Right cardiac atrium (tissue), 5 donors: Measurements from ENCODE around the gene RPL35. TPM values are rescaled to one million over a fixed set of nuclear protein-coding genes. Genes with fewer than 3 reads are reported as not detected.

ENCODE experiments used
- ATAC-seq, 2 donors: fragments of 200-7000 bp; cut with Tn5 transposase; one replicate each; pipeline versions ENCODE4 v1.8.0 to v1.9.1; 2020; ENCODE audit warnings: moderate library complexity in 2 of 2, mild to moderate bottlenecking in 1 of 2
- DNase-seq, 3 donors: peaks; one replicate each; pipeline ENCODE4 v3.0.0-alpha.2; 2020
- H3K27ac ChIP-seq: one replicate; pipeline ENCODE4 v1.5.1; 2013; ENCODE audit warnings: mild to moderate bottlenecking, low read length, control low read depth, moderate library complexity
- H3K27me3 ChIP-seq: one replicate; pipeline ENCODE4 v1.6.1; 2013; ENCODE audit not compliant: control insufficient read depth, insufficient read depth
- H3K4me1 ChIP-seq: one replicate; pipeline ENCODE4 v1.6.1; 2013; ENCODE audit warnings: low read length; ENCODE audit not compliant: control insufficient read depth, insufficient read depth
- H3K4me3 ChIP-seq: one replicate; pipeline ENCODE4 v1.5.1; 2013; ENCODE audit warnings: low read length, control low read depth
- H3K9me3 ChIP-seq: one replicate; pipeline ENCODE4 v1.6.1; 2013; ENCODE audit warnings: low read length; ENCODE audit not compliant: control insufficient read depth
- WGBS: extraction: QIAGEN DNeasy Blood & Tissue Kit; methylation state at CpG from one replicate; pipeline ENCODE4 v1.1.7; 2013; 5-methylcytosine and 5-hydroxymethylcytosine counted together
- intact Hi-C, 4 donors: fragments of 100-400 bp; cut with DNase I; formaldehyde crosslinking; loops; one replicate each; pipeline versions ENCODE4 v1.11.0 to v1.14.0; 2022 to 2023
- polyA plus RNA-seq: library from polyadenylated mRNA; stranded (reverse); fragments of 200-250 nt; gene quantifications from one replicate; pipeline ENCODE4 v1.2.3, GENCODE V29; 2013
- total RNA-seq, 4 donors: library from RNA; stranded (reverse); fragmentation: NEBNext Ultra II Directional; extraction: Animal tissue kit (Norgen Biotek cat#: 25700); gene quantifications; one replicate each; pipeline ENCODE4 v1.2.1, GENCODE V29; 2021
- donor health status: healthy with polysubstance abuse.
- donor health status: DM: no; HTN: yes; CAD: no.
- donor health status: DM: no; HTN: no; CAD: no.
- donor health status: DM: no; HTN: yes; CAD: no; lungs with severe emphysema.
- donor health status: DM: yes; HTN: yes; CAD: no.

The RPL35 gene
- total and polyA plus RNA-seq, 5 donors: 696 to 2,205 (median 795) TPM

DNA sequence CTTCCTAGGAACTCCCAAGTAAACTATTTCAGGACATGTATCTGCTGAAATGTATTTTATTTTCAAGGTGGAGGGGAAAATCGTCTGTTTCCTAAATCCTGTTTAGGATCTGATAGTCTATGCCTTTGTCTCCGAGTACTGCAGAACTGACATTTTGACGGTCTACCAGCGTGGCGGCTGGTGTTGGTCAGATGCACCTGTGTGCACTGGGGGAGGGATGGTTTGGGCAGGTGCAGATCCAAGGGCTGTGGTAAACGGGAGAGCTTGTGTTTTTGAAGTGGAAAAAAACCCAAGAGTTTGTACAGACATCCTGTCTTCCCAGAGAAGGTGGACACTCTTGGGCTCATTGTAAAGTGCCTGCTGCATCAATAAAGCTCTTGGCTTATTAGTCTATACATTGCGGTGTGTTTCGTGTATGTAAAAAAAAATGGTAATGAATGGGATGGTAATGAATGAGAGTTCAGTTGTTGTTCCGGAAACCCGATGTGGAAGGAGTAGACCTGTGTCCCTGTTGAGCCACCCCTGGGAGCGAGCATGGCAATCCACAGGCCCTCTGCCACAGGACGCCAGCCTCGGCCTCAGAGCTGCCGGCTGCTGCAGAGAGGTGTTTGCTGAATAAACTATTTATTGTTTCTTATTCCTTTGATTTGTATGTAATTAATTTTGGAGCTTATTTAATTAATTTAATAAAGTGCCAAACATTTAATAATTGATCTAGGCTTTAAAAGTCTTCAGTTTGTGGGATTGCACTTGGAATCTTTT, 15.4 kb upstream of the RPL35 start:
- Histone ChIP-seq H3K4me1 (no peaks in the 10 kb centered on the region), H3K27ac (no peak overlapping the region), H3K9me3 (no peaks in the 10 kb centered on the region), H3K4me3 (no peak overlapping the region), H3K27me3 (no peaks in the 10 kb centered on the region)
- DNase-seq: no peak
- 86% methylated on average over 14 of the region's 14 CpGs for WGBS
- no peak for ATAC-seq
- intact Hi-C loops: no loop called here

DNA sequence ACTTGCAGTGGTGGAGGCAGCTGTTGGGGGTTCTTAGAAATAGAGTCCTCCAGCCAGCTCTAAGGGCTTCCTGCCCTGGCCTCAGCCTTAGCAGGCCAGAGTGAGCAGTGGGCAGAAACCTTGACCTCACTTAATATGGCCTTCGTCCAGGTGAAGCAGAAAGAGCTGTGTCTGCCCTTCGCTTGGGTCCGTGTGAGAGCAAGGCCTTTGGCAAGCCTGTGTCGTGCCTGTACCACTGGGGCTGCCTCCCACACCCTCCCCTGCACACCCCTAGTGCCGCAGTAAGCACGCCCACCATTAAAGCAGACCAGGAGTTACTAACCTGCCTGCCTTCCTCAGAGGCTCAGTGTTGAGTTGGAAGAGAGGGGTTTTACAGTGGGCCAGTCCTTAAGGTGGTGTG, 13.7 kb upstream of the RPL35 start:
- no peak overlapping the region for H3K4me3 ChIP-seq
- intact Hi-C loops: no loop called here
- WGBS: 93% methylated on average over 6 of the region's 6 CpGs
- peaks cover 9% of the 10 kb centered on the region for H3K4me1 ChIP-seq
- no peaks in the 10 kb centered on the region for H3K27me3 ChIP-seq
- no peak for ATAC-seq
- DNase-seq: no peak
- no peaks in the 10 kb centered on the region for H3K9me3 ChIP-seq
- no peak overlapping the region for H3K27ac ChIP-seq

DNA sequence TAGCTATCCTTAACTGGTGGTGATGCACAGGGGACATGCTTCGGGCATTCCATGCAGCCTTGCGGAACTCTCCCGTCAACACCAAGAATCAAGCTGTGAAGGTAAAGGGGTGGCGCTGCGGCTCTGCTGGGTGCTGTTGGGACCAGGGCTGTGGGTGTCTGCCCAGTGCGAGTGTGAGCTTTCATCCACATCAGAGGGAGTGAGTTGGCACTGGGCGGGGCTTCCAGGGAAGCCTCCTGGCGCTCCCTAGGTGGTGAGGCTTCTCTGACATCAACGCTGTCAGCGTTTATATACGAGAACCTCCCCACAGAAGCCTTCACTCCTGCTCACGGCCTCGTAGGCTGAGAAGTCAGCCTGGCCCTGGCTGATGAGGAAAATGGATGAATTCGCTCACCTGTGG, 11.9 kb upstream of the RPL35 start:
- Histone ChIP-seq H3K4me1 (peaks cover 12% of the 10 kb centered on the region), H3K27me3 (no peaks in the 10 kb centered on the region), H3K4me3 (no peak overlapping the region), H3K27ac (no peak overlapping the region), H3K9me3 (no peaks in the 10 kb centered on the region)
- intact Hi-C loops: no loop called here
- peak in 1 of 3 donors; percentile 39 for DNase-seq
- no peak for ATAC-seq
- WGBS: 77% methylated on average over 14 of the region's 14 CpGs

DNA sequence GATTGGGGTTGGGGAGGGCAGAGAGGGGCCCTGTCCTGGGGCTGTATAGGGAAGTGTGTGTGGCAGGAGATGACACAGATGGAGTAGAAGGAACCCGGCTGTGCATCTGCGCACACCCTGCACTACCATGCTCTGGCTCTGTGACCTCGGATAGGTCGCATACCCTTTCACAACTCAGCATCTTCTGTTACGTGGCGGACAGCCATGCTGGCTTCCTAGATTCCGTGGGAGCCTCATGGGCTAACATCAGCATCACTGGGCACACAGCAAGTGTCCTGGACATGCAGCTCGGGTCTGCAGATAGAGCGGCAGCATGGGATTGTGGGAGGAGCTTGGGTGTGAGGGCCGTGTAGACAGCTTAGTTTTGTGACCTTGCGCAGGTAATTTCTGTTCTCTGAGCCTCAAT, 9.4 kb upstream of the RPL35 start:
- DNase-seq (no peak), ATAC-seq (no peak)
- no peaks in the 10 kb centered on the region for H3K27me3 ChIP-seq
- intact Hi-C loops: no loop called here
- peaks cover 12% of the 10 kb centered on the region for H3K4me1 ChIP-seq
- peak overlapping the region; percentile 21 for H3K27ac ChIP-seq
- no peak overlapping the region for H3K4me3 ChIP-seq
- WGBS: 69% methylated on average over 11 of the region's 11 CpGs
- no peaks in the 10 kb centered on the region for H3K9me3 ChIP-seq

DNA sequence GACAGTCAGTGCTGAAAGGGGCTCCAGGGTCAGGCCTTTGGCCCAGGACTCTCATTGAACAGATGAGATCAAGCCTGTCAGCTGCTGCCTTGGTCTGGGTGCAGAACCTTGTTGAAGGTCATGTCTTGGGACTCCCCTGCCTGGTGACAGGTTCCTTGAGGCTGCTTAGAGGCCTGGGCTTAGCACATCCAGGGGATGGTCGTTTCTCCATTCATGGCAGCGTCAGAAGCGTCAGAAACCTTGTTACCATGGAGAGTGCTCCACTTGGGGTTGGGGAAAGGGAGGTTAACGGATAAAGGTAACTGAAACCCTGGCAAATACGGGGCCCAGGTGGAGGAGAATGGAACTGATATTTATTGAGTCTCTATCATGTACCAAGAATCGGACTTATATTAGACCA, 9.0 kb upstream of the RPL35 start:
- DNase-seq (no peak), ATAC-seq (no peak)
- H3K27me3 ChIP-seq: no peaks in the 10 kb centered on the region
- WGBS: 56% methylated on average over 6 of the region's 6 CpGs
- no peak overlapping the region for H3K4me3 ChIP-seq
- intact Hi-C loops: no loop called here
- H3K9me3 ChIP-seq: no peaks in the 10 kb centered on the region
- peak overlapping the region; percentile 50 for H3K27ac ChIP-seq
- peaks cover 12% of the 10 kb centered on the region for H3K4me1 ChIP-seq

DNA sequence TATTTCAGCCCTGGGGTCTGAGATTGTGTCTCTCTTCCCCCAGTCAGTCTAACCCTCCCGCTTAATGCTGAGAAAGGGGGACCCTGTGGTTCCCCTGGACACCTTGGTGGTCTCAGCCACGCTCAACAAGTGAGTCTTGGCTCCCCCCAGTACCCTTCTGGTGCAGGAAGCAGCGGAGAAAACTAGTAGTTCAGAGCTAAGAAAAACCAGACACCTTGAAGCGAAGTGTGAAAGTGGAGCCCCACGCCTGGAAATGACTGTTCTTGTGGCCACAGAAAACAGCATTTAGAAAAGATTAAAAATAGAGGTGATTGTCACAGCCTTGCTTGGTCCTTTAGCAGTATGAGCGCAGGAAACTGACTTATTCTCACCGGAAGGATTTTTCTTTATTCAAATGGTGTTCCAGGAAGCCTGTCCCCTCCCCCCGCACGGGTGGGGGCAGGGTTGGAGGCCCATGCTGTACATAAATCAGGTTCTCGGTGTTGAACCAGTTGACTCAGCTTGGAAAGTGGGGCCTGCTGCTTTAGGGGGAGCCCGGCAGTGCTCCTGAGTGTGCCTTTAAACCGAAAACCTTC, 8.3 kb upstream of the RPL35 start:
- peak in 1 of 2 donors; percentile 5 for ATAC-seq

DNA sequence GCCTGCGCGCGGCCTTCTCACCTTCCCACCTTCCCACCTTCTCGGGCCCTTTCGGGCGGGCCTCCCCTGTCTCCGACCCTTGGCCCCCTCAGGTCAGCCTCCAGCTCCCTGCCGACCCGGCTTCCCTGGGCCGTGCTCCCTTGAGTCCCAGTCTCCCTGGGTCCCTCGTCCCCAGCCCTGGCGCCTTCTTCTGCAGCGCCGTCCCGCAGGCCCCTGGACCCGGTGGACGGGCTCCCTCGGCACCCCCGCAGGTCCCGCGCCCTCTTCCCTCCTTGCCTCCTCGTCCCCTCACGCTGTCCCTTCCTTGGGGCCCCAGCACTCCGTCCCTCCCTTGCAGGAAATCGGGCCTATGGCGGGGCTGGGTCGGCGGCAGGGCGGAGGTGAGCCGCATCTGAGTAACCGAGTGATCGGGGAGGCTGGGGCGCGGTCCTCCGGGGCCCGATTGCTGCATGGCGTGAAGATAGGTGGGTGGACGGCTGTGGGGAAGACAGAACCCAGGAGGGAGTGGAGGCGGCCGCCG, 7.8 kb upstream of the RPL35 start:
- Histone ChIP-seq H3K4me3 (peak overlapping the region; percentile 74), H3K27me3 (no peaks in the 10 kb centered on the region), H3K27ac (peak overlapping the region; percentile 77), H3K9me3 (no peaks in the 10 kb centered on the region), H3K4me1 (peaks cover 12% of the 10 kb centered on the region)
- intact Hi-C loops: no loop called here
- ATAC-seq (peak; percentile 9 to 26), DNase-seq (no peak)
- WGBS: under 1% methylated on average over 40 of the region's 41 CpGs

More for the DNA sequence above, 8.3 kb upstream of the RPL35 start:
- H3K27ac ChIP-seq: peak overlapping the region; percentile 77
- peak in 1 of 3 donors; percentile 81 for DNase-seq
- peak overlapping the region; percentile 74 for H3K4me3 ChIP-seq
- no peaks in the 10 kb centered on the region for H3K27me3 ChIP-seq
- intact Hi-C loops: no loop called here
- peaks cover 12% of the 10 kb centered on the region for H3K4me1 ChIP-seq
- WGBS: 8% methylated on average over 12 of the region's 12 CpGs
- H3K9me3 ChIP-seq: no peaks in the 10 kb centered on the region

DNA sequence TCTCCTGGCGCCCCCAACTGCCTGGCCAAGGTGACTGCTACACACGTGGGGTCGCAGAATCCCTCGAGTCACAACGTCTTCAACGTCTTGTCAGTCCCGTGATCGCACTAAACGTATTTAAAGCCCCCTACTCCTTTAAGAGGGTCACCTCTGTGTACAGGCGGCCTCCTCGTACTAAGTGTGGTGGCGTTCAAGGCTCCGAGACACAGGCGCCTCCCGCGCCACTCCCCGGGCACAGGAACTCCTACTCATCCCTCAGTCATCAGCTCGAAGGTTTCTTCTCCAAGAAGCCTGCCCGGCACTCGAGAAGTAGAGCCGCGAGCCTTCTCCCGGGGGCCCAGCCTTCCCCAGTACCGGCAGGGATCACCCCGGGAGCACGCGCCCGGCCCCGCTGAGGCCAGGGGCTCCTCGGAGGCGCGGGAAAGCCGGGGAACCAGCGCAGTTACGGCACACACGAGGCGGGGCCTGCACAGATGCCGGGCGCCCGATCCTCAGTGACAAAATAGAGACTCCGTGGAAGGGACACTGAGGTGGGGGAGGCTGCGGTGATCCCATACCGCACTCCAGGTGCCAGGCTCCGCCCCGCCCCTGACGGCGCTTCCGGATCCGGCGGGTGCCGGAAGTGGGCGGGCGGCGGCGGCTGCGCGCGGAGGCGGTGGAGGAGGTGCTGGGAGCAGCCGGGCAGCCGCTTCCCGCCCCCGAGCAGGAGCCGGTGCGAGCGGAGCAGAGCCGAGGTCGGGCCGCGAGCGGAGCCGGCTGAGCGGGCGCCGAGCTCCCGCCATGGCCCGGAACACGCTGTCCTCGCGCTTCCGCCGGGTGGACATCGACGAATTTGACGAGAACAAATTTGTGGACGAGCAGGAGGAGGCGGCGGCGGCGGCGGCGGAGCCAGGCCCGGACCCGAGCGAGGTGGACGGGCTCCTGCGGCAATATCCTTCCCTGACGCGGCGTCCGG, 7.0 kb upstream of the RPL35 start:
- WGBS: under 1% methylated on average over 101 of the region's 101 CpGs
- H3K27ac ChIP-seq: peak overlapping the region; percentile 77
- peak; percentile 94 for ATAC-seq
- no peaks in the 10 kb centered on the region for H3K9me3 ChIP-seq
- peak; percentile 90 to 96 (median 95) for DNase-seq
- intact Hi-C loops: no loop called here
- H3K27me3 ChIP-seq: no peaks in the 10 kb centered on the region
- H3K4me1 ChIP-seq: peaks cover 12% of the 10 kb centered on the region
- peak overlapping the region; percentile 74 for H3K4me3 ChIP-seq

DNA sequence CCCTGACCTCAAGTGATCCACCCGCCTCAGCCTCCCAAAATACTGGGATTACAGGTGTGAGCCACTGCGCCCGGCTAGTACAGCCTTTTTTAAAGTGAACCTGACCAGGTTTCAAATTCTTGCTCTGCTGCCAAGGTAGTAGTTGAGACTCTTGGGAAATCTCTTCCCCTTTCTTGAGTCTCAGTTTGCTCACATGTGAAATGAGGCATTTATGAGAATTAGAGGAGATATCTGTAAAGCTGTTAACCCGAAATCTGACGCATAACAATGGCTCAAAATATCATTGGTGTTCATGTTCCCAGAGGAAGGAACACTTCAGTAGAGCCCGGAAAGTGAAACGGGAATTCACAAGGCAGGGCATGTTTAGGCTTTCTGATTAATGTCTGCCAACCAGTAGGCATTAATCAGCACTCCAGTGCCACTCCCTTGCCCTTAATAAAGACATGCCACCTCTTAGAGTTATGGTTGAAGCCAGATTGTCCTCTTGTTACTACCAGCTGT, 1.7 kb upstream of the RPL35 start:
- 49% methylated on average over 7 of the region's 7 CpGs for WGBS
- DNase-seq (no peak), ATAC-seq (no peak)
- Histone ChIP-seq H3K4me3 (no peak overlapping the region), H3K27me3 (no peaks in the 10 kb centered on the region), H3K27ac (peak overlapping the region; percentile 70), H3K9me3 (no peaks in the 10 kb centered on the region), H3K4me1 (peaks cover 5% of the 10 kb centered on the region)
- intact Hi-C loops: no loop called here

DNA sequence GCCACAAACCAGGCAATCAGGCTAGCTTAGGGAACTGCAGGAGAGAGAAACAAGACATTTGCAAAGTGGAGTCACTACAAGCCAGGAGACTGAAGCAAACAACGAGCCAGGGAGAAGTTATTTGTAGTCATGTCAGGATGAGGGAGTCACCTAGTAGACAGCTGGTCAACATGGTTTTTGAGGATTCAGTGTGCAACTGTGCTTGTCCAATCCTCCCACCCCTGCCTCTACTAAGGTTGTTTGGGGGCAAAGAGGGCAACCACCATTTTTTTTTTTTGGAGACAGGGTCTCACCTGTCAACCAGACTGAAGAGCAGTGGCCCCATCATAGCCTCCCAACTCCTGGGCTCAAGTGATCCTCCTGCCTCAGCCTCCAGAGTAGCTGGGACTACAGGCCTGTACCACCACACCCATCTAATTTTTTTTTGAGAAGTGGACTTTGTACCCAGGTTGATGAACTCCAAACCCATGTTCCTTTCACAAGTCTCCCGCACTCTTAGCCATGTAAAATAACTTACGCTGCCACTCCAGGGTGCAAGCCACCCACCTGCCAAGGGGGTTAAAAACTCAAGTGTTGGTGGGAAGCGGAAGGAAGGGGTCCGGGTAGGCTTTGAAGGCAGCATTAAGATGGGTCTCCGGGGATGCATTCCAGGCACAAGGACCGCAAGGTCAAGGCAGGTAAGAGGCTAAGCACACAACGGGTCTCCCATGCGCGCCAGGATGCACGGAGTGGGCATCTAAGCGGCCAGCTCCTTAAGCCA, 995 bp downstream of the RPL35 start:
- Histone ChIP-seq H3K4me3 (peak overlapping the region; percentile 64), H3K9me3 (no peaks in the 10 kb centered on the region), H3K4me1 (peaks cover 5% of the 10 kb centered on the region), H3K27ac (peak overlapping the region; percentile 21), H3K27me3 (no peaks in the 10 kb centered on the region)
- intact Hi-C loops: no loop called here
- DNase-seq (no peak), ATAC-seq (no peak)
- 11% methylated on average over 12 of the region's 12 CpGs for WGBS
